ENCODE measurements around the gene SFXN5.

- TF ChIP-seq EZH2 (IDR thresholded peaks at IDR 0.05; ENCODE audit: low read length) (no peak), CTCF (optimal IDR thresholded peaks at IDR 0.05 in 1 of 3, IDR thresholded peaks at IDR 0.05 in 1 of 3, conservative IDR thresholded peaks at IDR 0.05 in 1 of 3; ENCODE audit: extremely low read depth in 1 of 3, insufficient read depth in 2 of 3, low read length in 3 of 3) (no peak)
Observed at GRCh38 chr2:73106791-73107190, 35.3 kb upstream of the SFXN5 start.
